GM13977 (cell line): ENCODE measurements around the gene SLC22A31.

Experiments
- DNase-seq: peaks from one replicate; pipeline ENCODE4 v3.0.0; 2012; ENCODE audit warnings: low spot score
- in situ Hi-C: fragments of 300-500 bp; cut with MboI; formaldehyde crosslinking; loops from one replicate; pipeline ENCODE4 v1.12.0; 2022; ENCODE audit warnings: low sequenced_read_pairs, low pct_unique_long_range_greater_than_20kb, mixed read lengths, inconsistent platforms; ENCODE audit not compliant: unreplicated experiment
- TF ChIP-seq, protein P1 (sequence below): IDR thresholded peaks from 2 replicates; pipeline ENCODE4 v1.5.1; 2012; ENCODE audit warnings: mild to moderate bottlenecking, control low read depth; ENCODE audit not compliant: insufficient read depth; ENCODE audit errors: extremely low read depth, missing control alignments

Gene SLC22A31

DNA sequence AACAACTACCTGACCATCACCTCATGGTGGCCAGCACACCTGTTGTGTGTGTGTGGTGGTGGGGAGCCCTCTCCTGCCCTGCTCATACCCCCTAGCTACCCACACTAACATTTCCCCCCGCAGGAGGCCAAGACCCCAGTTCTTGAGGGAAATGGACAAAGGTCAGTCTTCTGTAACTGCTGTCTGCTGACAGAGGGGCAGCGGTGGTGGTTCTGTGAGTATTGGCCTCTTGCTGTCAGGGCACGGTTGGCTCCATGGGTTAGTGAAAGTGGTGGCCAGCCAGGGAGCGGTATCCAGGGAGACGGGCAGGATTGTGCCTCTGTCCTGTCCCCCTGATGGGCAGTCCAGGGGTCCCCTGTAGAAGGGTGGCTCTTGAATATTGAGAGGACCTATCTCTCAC lies 43.3 kb upstream of the SLC22A31 start:
- in situ Hi-C loops, result no loop called here
- no peak for DNase-seq
- TF ChIP-seq, protein P1, sequence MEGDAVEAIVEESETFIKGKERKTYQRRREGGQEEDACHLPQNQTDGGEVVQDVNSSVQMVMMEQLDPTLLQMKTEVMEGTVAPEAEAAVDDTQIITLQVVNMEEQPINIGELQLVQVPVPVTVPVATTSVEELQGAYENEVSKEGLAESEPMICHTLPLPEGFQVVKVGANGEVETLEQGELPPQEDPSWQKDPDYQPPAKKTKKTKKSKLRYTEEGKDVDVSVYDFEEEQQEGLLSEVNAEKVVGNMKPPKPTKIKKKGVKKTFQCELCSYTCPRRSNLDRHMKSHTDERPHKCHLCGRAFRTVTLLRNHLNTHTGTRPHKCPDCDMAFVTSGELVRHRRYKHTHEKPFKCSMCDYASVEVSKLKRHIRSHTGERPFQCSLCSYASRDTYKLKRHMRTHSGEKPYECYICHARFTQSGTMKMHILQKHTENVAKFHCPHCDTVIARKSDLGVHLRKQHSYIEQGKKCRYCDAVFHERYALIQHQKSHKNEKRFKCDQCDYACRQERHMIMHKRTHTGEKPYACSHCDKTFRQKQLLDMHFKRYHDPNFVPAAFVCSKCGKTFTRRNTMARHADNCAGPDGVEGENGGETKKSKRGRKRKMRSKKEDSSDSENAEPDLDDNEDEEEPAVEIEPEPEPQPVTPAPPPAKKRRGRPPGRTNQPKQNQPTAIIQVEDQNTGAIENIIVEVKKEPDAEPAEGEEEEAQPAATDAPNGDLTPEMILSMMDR, result no peak

DNA sequence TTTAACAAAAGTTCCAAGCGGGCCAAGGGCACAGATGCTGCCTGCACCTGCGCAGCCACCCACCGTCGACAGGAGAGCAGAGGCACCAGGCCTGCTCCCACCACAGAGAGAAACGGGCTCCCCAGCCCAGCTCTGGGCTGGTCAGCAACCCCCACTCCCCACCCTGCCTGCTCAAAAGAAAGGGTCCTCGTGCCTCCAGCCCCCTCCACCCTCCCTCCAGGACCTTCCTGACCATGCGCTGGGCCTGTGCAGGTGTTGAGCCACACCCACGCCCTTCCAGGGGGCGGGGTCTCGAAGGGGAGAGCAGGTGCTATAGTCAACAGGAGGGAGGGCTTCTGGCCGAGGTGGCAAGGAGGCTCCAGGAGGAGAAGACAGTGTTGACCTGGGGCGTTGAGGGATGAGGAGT lies 42.5 kb upstream of the SLC22A31 start:
- TF ChIP-seq, protein P1, result no peak
- in situ Hi-C loops, result no loop called here
- no peak for DNase-seq

DNA sequence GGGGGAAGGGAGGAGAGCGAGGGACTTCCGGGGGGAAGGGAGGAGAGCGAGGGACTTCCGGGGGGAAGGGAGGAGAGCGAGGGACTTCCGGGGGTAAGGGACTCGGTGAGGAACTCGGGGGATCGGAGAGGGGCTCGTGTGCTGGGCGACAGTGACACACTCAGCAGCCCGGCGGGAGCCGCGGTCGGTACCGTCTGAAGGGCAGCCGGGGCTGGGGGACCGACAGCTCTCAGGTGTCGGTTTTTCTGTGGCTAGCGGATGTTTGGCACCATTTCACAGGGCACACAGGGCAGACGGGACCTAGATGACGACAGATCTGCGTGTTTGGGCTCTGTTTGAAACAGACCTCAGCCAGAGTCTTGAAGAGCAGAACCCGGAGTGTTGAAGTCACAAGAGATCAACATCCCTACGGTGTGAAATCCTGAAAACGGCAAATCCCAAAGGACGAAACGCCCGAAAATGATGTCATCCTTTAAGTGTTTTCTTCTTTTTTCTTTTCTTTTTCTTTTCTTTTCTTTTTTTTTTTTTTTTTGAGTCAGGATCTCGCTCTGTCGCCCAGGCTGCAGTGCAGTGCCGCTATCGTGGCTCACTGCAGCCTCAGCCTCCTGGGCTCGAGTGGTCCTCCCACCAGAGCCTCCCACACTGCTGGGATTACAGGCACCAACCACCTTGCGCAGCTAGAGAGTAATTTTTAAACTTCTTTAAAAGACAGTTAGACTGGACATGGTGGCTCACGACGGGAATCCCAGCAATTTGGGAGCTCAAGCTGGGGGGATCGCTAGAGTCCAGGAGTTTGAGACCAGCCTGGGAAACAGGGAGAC lies 41.1 kb upstream of the SLC22A31 start:
- peak; percentile 84 for DNase-seq
- TF ChIP-seq, protein P1, result no peak
- in situ Hi-C loops, result no loop called here

DNA sequence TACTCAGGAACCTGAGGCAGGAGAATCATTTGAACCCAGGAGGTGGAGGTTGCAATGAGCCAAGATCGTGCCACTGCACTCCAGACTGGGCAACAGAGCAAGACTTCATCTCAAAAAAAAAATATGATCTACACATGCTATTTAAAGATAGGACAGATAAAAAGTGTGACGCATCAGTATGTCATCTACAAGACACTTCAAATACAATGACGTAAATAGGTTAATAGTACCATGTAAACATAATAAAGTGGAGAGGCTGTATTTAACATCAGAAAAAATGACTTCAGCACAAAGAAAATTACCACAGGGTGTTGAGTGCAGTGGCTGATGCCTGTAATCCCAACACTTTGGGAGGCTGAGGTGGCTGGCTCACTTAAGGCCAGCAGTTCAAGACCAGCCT lies 37.4 kb upstream of the SLC22A31 start:
- TF ChIP-seq, protein P1, result no peak
- in situ Hi-C loops, result no loop called here
- DNase-seq, result no peak

DNA sequence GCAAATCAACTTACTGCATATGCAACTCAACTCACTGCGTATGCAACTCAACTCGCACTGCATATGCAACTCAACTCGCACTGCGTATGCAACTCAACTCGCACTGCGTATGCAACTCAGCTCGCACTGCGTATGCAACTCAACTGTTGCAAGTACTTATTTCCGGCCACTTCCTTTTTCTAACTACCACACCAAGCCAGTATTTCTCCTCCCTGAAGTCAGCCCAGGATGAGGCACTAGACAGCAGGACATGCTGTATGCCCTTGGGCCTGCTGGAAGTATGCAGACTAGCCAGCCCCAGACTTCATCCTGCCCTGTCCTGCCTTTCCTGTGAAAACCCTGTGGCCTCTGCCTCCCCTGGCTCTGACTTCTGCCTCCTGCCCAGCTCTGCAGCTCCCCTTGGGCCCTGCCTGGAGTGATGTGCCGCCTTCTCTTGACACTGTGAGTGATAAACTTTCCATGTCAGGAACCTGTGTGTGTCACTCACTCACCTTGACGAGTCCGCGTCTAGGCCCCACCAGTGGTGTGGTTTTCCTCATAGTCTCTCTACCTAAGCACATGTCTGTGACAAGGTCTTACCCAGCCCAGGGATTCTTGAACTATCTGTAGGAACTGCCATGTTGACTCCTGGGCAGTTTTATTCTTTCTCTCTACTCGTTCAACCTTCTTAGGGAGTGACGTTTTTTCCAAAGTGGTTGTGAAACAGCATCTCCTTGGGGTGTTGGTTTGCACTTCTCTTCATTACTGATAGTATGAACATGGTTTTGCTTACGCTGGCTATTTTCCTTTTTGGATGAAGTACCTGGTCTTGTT lies 33.5 kb upstream of the SLC22A31 start:
- TF ChIP-seq, protein P1, result no peak
- no peak for DNase-seq
- in situ Hi-C loops, result no loop called here

DNA sequence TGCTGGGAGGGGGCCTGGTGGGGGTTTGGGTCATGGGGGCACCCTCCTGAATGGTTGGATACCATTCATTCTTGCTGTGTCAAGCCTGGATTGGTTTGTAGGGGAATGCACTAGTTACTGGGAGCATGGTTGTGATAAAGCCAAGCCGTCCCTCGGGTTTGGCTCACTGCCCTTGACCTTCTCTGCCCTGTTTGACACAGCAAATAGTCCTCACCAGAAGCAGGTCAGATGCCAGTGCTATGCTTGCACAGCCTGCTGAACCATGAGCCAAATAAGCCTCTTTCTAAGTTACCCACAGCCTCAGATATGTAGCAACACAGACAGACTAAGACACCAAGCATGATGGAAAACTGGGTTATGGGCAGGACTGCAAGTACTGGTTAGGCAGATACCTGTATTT lies 31.8 kb upstream of the SLC22A31 start:
- TF ChIP-seq, protein P1, result no peak
- in situ Hi-C loops, result no loop called here
- no peak for DNase-seq
